HCT116 (cell line): Measurements from ENCODE around the gene AP5S1.

Source experiments
- CTCF ChIP-seq, 3 experiments: fragments of 200-600 bp in 1 of 3; sonication (generic) in 1 of 3; IDR thresholded peaks in 2 of 3; conservative IDR thresholded peaks in 1 of 3; 2 replicates each; pipeline ENCODE4 v1.5.1; 2012 to 2017; ENCODE audit warnings: low read depth in 2 of 3, low read length in 2 of 3, antibody characterized with exemption in 1 of 3, borderline replicate concordance in 1 of 3, control low read depth in 1 of 3, mild to moderate bottlenecking in 1 of 3, mixed read lengths in 1 of 3, mixed run types in 1 of 3, moderate library complexity in 1 of 3; ENCODE audit not compliant: insufficient read depth in 1 of 3
- EZH2 ChIP-seq: fragments of 200-600 bp; sonication (generic); IDR thresholded peaks from 2 replicates; pipeline ENCODE4 v1.6.1; 2017; ENCODE audit warnings: antibody characterized with exemption, mixed run types
- POLR2A ChIP-seq: IDR thresholded peaks from 2 replicates; pipeline ENCODE4 v1.7.0; 2011; ENCODE audit warnings: borderline replicate concordance; ENCODE audit not compliant: insufficient read depth, insufficient read length; ENCODE audit errors: extremely low read depth
- POLR2AphosphoS5 ChIP-seq: IDR thresholded peaks from 2 replicates; pipeline ENCODE4 v1.6.1; 2011; ENCODE audit warnings: mild to moderate bottlenecking, low read depth, low read length, moderate library complexity
- SP1 ChIP-seq: IDR thresholded peaks from 2 replicates; pipeline ENCODE4 v1.6.1; 2012; ENCODE audit warnings: low read depth
- TCF7L2 ChIP-seq: IDR thresholded peaks from 2 replicates; pipeline ENCODE4 v1.7.0; 2011; ENCODE audit warnings: borderline replicate concordance, inconsistent platforms; ENCODE audit not compliant: insufficient read depth, insufficient read length; ENCODE audit errors: extremely low read depth
- TF ChIP-seq, protein P1 (sequence below): IDR thresholded peaks from 2 replicates; pipeline ENCODE4 v1.6.1; 2012; ENCODE audit warnings: low read depth

GRCh38 chr20:3865887-3866407 lies 45.6 kb downstream of the AP5S1 start:
- TF ChIP-seq CTCF (IDR thresholded peaks at IDR 0.05 in 2 of 3, conservative IDR thresholded peaks at IDR 0.05 in 1 of 3; ENCODE audit: borderline replicate concordance in 1 of 3, insufficient read depth in 1 of 3, low read depth in 2 of 3, low read length in 2 of 3), result no peak
- TF ChIP-seq POLR2AphosphoS5, result 0 out of 2 replicates have a peak, but pooled peaks have one; percentile 6
- no peak for TF ChIP-seq TCF7L2
- TF ChIP-seq EZH2, result no peak
- TF ChIP-seq POLR2A, result no peak
- no peak for TF ChIP-seq SP1
- TF ChIP-seq, protein P1, sequence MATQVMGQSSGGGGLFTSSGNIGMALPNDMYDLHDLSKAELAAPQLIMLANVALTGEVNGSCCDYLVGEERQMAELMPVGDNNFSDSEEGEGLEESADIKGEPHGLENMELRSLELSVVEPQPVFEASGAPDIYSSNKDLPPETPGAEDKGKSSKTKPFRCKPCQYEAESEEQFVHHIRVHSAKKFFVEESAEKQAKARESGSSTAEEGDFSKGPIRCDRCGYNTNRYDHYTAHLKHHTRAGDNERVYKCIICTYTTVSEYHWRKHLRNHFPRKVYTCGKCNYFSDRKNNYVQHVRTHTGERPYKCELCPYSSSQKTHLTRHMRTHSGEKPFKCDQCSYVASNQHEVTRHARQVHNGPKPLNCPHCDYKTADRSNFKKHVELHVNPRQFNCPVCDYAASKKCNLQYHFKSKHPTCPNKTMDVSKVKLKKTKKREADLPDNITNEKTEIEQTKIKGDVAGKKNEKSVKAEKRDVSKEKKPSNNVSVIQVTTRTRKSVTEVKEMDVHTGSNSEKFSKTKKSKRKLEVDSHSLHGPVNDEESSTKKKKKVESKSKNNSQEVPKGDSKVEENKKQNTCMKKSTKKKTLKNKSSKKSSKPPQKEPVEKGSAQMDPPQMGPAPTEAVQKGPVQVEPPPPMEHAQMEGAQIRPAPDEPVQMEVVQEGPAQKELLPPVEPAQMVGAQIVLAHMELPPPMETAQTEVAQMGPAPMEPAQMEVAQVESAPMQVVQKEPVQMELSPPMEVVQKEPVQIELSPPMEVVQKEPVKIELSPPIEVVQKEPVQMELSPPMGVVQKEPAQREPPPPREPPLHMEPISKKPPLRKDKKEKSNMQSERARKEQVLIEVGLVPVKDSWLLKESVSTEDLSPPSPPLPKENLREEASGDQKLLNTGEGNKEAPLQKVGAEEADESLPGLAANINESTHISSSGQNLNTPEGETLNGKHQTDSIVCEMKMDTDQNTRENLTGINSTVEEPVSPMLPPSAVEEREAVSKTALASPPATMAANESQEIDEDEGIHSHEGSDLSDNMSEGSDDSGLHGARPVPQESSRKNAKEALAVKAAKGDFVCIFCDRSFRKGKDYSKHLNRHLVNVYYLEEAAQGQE, result no peak
